GM19023 (cell line): ENCODE results near the gene USP10.
"Not testable (repeated sequence)": the region's sequence is repeated elsewhere in the genome, so short reads cannot be mapped to it uniquely, and the experiment has no call there.

ENCODE experiments used
- ATAC-seq: cut with Tn5 transposase; IDR thresholded peaks from one replicate; pipeline ENCODE4 v1.9.1; 2021; ENCODE audit warnings: mild to moderate bottlenecking, moderate library complexity; ENCODE audit not compliant: unreplicated experiment

USP10 gene

GRCh38 chr16:84724606-84725309 lies 25.0 kb downstream of the USP10 start:
- ATAC-seq: no peak

- no peak for ATAC-seq
These were observed 25.8 kb downstream of the USP10 start for GRCh38 chr16:84725481-84726078.

GRCh38 chr16:84726079-84726668 lies 26.4 kb downstream of the USP10 start:
- ATAC-seq: no peak

- peak; percentile 47 for ATAC-seq
These were observed 27.1 kb downstream of the USP10 start for GRCh38 chr16:84726669-84727467.

- ATAC-seq: no peak
These were observed 29.1 kb downstream of the USP10 start for GRCh38 chr16:84728853-84729424.

GRCh38 chr16:84729716-84730320 lies 30.0 kb downstream of the USP10 start:
- no peak for ATAC-seq

- ATAC-seq: no peak
These were observed 30.8 kb downstream of the USP10 start for GRCh38 chr16:84730406-84731106.

- not testable (repeated sequence) for ATAC-seq
These were observed 32.5 kb downstream of the USP10 start for GRCh38 chr16:84732332-84732673.

- ATAC-seq: no peak
These were observed 33.0 kb downstream of the USP10 start for GRCh38 chr16:84732674-84733352.

- ATAC-seq: no peak
These were observed 36.2 kb downstream of the USP10 start for GRCh38 chr16:84735849-84736586.

GRCh38 chr16:84737192-84738011 lies 37.6 kb downstream of the USP10 start:
- ATAC-seq: no peak

GRCh38 chr16:84738255-84739038 lies 38.6 kb downstream of the USP10 start:
- ATAC-seq: peak; percentile 74

- ATAC-seq: no peak
These were observed 39.7 kb downstream of the USP10 start for GRCh38 chr16:84739349-84740124.

GRCh38 chr16:84740596-84741116 lies 40.9 kb downstream of the USP10 start:
- no peak for ATAC-seq

GRCh38 chr16:84741340-84741830 lies 41.6 kb downstream of the USP10 start:
- no peak for ATAC-seq

GRCh38 chr16:84742641-84743092 lies 42.9 kb downstream of the USP10 start:
- no peak for ATAC-seq
